ENCODE results near the gene ASIC4. TPM values are rescaled to one million over a fixed set of nuclear protein-coding genes. Genes with fewer than 3 reads are reported as not detected.
A peak's percentile ranks its signal among the peaks of the same experiment; 100 is the strongest.

The ASIC4 gene
- total and polyA plus RNA-seq, 2 of the 13 experiments (the other 11 are each of a cell fraction or from before 2014, with no cell fraction given): 0.03 TPM; not detected in 1

DNA sequence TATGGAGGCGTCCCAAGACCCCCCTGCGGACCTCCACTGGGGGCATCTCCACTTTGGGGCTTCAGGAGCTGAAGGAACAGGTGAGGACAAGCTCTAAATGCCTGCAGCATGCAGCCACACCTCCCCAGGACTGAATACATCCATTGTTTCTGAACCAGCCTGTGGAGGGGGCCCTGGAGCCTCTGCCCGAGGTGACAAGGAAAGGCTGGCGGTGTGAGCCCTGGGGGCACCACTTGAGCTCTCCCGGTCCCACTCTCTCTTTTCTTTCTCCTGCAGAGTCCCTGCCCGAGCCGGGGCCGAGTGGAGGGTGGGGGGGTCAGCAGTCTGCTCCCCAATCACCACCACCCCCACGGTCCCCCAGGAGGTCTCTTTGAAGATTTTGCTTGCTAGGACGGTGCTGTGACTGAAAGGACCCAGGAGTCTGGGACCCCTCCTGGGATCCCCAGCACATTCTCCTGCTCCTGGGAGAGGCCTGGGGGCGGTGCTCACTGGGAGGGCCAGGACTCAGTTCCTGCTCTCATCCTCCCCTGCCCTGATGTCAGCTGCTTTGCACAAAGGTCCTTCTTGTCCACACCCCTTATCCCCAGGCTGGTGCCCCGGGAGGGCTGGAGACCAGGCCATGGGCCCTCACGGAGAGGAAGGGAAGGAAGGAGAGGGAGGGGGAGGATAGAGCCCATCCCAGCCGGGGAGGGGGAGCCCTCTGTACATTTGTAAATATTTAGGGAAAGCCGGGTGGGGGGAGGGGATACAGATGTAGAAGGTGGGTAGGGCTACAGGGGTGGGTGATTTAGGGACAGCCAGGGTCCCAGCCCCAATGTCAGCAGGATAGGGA, 23.6 kb downstream of the ASIC4 start (continued):
- TF ChIP-seq HDAC1 (CRISPR knock-in tag; IDR thresholded peaks at IDR 0.05) (no peak), KMT2A (CRISPR knock-in tag; IDR thresholded peaks at IDR 0.05) (no peak), JUN (CRISPR knock-in tag; IDR thresholded peaks at IDR 0.05) (no peak), ZNF34 (CRISPR knock-in tag; IDR thresholded peaks at IDR 0.05; ENCODE audit: borderline replicate concordance) (no peak), SAP130 (CRISPR knock-in tag; IDR thresholded peaks at IDR 0.05; ENCODE audit: low read depth) (peak; percentile 28; the same call in 1 of the 2 replicates), TBL1XR1 (IDR thresholded peaks at IDR 0.05; ENCODE audit: borderline replicate concordance, low read length, partially characterized antibody) (no peak), ZNF292 (CRISPR knock-in tag; IDR thresholded peaks at IDR 0.05; ENCODE audit: borderline replicate concordance, low read depth) (0 out of 2 replicates have a peak, but pooled peaks have one; percentile 13), TEAD3 (CRISPR knock-in tag; optimal IDR thresholded peaks at IDR 0.05; ENCODE audit: borderline replicate concordance) (peak; percentile 5), ZNF546 (CRISPR knock-in tag; conservative IDR thresholded peaks at IDR 0.05) (no peak), ZNF556 (CRISPR knock-in tag; IDR thresholded peaks at IDR 0.05; ENCODE audit: borderline replicate concordance) (no peak), NR2C2 (CRISPR knock-in tag; IDR thresholded peaks at IDR 0.05; ENCODE audit: borderline replicate concordance) (no peak), HMG20A (CRISPR knock-in tag; IDR thresholded peaks at IDR 0.05; ENCODE audit: borderline replicate concordance) (no peak), ZBTB7B (CRISPR knock-in tag; IDR thresholded peaks at IDR 0.05) (peak; percentile 73; the same call in 1 of the 2 replicates), ZNF720 (CRISPR knock-in tag; IDR thresholded peaks at IDR 0.05) (no peak), ZNF773 (CRISPR knock-in tag; IDR thresholded peaks at IDR 0.05; ENCODE audit: borderline replicate concordance) (no peak), SRF (IDR thresholded peaks at IDR 0.05; ENCODE audit: low read depth, low read length) (no peak), GATAD1 (CRISPR knock-in tag; IDR thresholded peaks at IDR 0.05) (no peak), PHF8 (CRISPR knock-in tag; IDR thresholded peaks at IDR 0.05) (no peak), CBFB (CRISPR knock-in tag; IDR thresholded peaks at IDR 0.05) (no peak), SMARCE1 (IDR thresholded peaks at IDR 0.05; ENCODE audit: borderline replicate concordance) (no peak), PRMT3 (CRISPR knock-in tag; IDR thresholded peaks at IDR 0.05; ENCODE audit: borderline replicate concordance, low read depth) (no peak), BCL6 (CRISPR knock-in tag; IDR thresholded peaks at IDR 0.05) (no peak)
- TF ChIP-seq, protein P1, sequence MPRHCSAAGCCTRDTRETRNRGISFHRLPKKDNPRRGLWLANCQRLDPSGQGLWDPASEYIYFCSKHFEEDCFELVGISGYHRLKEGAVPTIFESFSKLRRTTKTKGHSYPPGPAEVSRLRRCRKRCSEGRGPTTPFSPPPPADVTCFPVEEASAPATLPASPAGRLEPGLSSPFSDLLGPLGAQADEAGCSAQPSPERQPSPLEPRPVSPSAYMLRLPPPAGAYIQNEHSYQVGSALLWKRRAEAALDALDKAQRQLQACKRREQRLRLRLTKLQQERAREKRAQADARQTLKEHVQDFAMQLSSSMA (CRISPR knock-in tag; IDR thresholded peaks at IDR 0.05): no peak
- TF ChIP-seq, protein P2, sequence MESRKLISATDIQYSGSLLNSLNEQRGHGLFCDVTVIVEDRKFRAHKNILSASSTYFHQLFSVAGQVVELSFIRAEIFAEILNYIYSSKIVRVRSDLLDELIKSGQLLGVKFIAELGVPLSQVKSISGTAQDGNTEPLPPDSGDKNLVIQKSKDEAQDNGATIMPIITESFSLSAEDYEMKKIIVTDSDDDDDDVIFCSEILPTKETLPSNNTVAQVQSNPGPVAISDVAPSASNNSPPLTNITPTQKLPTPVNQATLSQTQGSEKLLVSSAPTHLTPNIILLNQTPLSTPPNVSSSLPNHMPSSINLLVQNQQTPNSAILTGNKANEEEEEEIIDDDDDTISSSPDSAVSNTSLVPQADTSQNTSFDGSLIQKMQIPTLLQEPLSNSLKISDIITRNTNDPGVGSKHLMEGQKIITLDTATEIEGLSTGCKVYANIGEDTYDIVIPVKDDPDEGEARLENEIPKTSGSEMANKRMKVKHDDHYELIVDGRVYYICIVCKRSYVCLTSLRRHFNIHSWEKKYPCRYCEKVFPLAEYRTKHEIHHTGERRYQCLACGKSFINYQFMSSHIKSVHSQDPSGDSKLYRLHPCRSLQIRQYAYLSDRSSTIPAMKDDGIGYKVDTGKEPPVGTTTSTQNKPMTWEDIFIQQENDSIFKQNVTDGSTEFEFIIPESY (CRISPR knock-in tag; IDR thresholded peaks at IDR 0.05): no peak
- TF ChIP-seq, protein P3, sequence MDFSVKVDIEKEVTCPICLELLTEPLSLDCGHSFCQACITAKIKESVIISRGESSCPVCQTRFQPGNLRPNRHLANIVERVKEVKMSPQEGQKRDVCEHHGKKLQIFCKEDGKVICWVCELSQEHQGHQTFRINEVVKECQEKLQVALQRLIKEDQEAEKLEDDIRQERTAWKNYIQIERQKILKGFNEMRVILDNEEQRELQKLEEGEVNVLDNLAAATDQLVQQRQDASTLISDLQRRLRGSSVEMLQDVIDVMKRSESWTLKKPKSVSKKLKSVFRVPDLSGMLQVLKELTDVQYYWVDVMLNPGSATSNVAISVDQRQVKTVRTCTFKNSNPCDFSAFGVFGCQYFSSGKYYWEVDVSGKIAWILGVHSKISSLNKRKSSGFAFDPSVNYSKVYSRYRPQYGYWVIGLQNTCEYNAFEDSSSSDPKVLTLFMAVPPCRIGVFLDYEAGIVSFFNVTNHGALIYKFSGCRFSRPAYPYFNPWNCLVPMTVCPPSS (IDR thresholded peaks at IDR 0.05): no peak
- TF ChIP-seq, protein P4, sequence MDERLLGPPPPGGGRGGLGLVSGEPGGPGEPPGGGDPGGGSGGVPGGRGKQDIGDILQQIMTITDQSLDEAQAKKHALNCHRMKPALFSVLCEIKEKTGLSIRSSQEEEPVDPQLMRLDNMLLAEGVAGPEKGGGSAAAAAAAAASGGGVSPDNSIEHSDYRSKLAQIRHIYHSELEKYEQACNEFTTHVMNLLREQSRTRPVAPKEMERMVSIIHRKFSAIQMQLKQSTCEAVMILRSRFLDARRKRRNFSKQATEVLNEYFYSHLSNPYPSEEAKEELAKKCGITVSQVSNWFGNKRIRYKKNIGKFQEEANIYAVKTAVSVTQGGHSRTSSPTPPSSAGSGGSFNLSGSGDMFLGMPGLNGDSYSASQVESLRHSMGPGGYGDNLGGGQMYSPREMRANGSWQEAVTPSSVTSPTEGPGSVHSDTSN (CRISPR knock-in tag; IDR thresholded peaks at IDR 0.05): no peak

All from HepG2 (cell line).